Suppressor macrophage treated with lipopolysaccharide for 4 hours (primary cell): ENCODE measurements around the gene GSTT4.
"Not testable (repeated sequence)": the region's sequence is repeated elsewhere in the genome, so short reads cannot be mapped to it uniquely, and the experiment has no call there.

ENCODE experiments used
- DNase-seq: peaks from one replicate; pipeline ENCODE4 v3.0.0-alpha.2; 2020

The GSTT4 gene

GRCh38 chr22:23984430-23984829 is 20.8 kb downstream of the GSTT4 start:
- DNase-seq, result peak; percentile 55

- not testable (repeated sequence) for DNase-seq
These were observed 24.7 kb downstream of the GSTT4 start for GRCh38 chr22:23980567-23980966.

DNA sequence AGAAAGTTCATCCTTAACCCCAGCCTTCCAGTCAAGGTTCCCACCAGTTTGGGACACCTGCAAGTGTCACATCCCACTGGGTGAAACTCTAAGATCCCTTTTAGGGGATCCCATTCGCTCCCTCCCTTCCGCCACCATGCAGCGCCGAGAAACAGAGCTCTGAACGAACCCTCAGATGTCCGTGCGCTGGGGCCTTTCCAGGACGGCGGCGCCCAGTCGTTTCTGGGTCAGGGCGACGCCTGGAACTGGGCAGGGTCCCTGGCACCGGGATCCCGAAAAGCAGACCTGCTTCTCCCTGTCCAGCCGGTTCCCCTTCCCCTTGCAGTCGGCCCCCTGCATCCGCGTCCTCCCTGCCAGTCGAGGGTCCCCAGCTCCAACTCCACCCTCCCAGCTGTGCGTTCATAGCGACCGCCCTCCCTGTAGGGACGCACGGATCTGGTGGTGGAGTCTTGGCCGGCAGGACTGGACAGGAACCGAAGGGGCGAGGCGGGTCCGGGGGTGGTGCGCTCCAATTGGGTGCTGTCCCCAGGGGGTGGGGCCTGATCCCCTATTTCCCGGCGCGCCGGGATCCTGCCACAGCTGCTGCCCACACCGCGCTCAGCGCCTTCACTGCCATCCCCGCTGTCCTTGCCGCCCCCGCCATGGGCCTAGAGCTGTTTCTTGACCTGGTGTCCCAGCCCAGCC is 25.6 kb downstream of the GSTT4 start, which contains the start of gene GSTT2:
Gene GSTT2, plus strand, starts transcription at position 578 of the 684 bp plus-strand sequence.
- DNase-seq, result not testable (repeated sequence)

DNA sequence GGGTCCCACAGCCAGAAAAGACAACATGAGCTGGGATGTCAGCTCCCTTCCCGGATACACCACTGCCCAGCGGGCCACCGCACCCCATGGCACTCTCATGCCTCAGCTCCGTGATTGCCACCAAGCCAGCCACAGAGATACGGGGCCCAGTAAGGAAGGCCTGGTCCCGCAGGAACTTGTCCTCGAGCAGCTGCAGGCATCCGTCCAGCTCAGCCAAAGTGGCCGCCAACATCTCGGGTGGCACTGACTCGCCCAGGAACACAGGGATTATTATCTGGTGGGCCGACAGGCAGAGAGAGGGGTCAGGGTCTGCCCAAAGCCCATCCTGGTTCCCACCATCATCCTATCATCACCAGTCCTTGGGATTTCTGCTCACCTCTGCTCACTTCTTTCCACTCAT is 27.9 kb downstream of the GSTT4 start:
- DNase-seq, result not testable (repeated sequence)

GRCh38 chr22:23974836-23975352 is 30.4 kb downstream of the GSTT4 start:
- not testable (repeated sequence) for DNase-seq

- DNase-seq, result not testable (repeated sequence)
These were observed 30.9 kb downstream of the GSTT4 start, which contains the start of gene DDT for GRCh38 chr22:23974345-23974744. DDT (minus strand) TSS chr22:23974441; CDS start chr22:23974414, 27 bp downstream.

DNA sequence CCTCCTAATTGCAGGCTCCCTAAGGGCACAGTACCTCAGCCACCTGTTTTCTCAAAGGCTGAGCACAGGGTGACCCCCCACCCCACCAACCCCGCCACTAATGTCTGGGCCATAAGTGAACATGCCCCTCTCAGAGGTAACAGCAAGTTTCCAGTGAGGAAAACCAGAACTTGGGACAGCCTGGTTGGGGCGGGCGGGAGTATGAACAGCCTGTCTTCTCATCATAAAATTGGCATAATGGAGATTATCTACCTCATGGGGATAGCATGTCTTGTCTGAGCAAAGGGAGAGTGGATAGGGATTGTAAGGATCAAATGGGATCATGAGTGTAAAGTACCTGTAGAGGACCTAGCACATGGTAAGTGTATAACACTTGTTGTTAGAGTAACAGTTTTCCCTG is 33.3 kb downstream of the GSTT4 start:
- DNase-seq, result not testable (repeated sequence)

DNA sequence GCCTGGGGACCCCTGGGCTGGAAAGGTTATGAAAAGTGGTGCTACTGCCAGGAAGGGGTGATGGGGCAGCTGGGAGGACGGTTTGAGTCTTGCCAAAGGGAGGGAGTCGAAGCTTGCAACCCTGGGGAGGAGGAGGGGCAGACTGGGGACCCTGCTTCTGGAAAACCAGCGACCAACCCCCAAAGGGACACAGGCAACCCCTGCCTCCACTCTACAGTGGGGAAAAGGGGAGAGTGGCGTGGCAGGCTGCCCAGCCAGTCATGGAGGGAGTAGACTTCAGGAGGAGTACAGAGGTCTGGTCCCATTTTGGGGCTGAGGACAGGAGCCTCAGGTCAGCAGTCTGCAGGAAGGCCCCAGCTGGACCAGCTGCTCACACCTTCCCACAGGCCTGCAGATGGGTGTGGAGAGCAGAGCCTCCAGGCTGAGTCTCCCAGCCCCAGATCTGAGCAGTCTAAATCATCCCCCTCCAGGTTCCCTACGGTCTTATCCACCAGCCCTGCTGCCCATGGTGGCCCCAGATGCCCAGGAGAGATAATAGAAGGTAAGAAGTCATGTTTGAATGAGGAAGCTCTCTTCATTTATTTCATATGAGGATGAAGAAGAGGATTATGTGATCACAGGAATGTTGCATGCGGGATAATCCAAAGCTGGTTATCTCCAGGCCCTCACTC is 34.3 kb downstream of the GSTT4 start:
- no peak for DNase-seq

GRCh38 chr22:23970201-23970641 is 35.0 kb downstream of the GSTT4 start:
- DNase-seq, result no peak

GRCh38 chr22:23969071-23969470 is 36.2 kb downstream of the GSTT4 start:
- no peak for DNase-seq

GRCh38 chr22:23966568-23966967 is 38.7 kb downstream of the GSTT4 start, which contains the start of gene DDTL:
DDTL (plus strand) TSS chr22:23966888; CDS start chr22:23966915, 27 bp downstream.
- DNase-seq, result not testable (repeated sequence)

GRCh38 chr22:23966094-23966493 is 39.2 kb downstream of the GSTT4 start:
- not testable (repeated sequence) for DNase-seq

DNA sequence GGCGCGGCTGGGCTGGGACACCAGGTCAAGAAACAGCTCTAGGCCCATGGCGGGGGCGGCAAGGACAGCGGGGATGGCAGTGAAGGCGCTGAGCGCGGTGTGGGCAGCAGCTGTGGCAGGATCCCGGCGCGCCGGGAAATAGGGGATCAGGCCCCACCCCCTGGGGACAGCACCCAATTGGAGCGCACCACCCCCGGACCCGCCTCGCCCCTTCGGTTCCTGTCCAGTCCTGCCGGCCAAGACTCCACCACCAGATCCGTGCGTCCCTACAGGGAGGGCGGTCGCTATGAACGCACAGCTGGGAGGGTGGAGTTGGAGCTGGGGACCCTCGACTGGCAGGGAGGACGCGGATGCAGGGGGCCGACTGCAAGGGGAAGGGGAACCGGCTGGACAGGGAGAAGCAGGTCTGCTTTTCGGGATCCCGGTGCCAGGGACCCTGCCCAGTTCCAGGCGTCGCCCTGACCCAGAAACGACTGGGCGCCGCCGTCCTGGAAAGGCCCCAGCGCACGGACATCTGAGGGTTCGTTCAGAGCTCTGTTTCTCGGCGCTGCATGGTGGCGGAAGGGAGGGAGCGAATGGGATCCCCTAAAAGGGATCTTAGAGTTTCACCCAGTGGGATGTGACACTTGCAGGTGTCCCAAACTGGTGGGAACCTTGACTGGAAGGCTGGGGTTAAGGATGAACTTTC is 44.0 kb downstream of the GSTT4 start, which contains the start of gene GSTT2B:
Gene GSTT2B, minus strand, starts transcription at position 112 of the 688 bp plus-strand sequence. Its CDS starts 64 bp downstream, at position 48.
- not testable (repeated sequence) for DNase-seq

DNA sequence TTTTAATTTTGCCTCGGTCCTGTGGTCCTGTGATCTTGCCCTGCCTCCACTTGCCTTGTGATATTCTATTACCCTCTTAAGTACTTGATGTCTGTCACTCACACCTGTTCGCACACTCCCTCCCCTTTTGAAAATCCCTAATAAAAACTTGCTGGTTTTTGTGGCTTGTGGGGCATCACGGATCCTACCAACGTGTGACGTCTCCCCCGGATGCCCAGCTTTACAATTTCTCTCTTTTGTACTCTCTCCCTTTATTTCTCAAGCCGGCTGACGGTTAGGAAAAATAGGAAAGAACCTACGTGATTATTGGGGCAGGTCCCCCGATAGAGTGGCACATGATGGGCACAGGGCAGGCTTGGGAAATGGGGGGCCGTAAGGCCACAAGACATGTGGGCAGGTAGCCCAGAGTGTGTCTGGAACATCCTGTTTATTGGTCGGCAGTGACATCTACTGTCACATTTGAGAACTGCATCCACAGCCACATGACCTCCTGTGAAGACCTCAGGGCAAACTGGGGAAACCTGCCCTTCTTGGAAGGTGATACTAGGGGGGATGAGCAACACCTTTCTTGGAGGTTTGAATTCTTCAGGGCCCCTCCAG is 48.9 kb downstream of the GSTT4 start:
- DNase-seq, result peak; percentile 82

DNA sequence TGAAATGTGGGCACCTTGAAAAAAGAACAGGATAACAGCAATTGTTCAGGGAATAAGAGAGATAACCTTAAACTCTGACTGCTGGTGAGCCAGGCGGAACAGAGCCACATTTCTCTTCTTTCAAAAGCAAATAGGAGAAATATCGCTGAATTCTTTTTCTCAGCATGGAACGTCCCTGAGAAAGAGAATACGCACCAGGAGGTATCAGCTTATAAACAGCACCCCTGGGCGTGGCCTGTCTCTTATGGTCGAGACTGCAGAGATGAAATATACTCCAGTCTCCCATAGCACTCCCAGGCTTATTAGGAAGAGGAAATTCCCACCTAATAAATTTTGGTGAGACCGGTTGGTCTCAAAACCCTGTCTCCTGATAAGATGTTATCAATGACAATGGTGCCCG is 49.4 kb downstream of the GSTT4 start:
- DNase-seq, result not testable (repeated sequence)

- DNase-seq, result not testable (repeated sequence)
These were observed 50.3 kb downstream of the GSTT4 start for GRCh38 chr22:23954991-23955305.

DNA sequence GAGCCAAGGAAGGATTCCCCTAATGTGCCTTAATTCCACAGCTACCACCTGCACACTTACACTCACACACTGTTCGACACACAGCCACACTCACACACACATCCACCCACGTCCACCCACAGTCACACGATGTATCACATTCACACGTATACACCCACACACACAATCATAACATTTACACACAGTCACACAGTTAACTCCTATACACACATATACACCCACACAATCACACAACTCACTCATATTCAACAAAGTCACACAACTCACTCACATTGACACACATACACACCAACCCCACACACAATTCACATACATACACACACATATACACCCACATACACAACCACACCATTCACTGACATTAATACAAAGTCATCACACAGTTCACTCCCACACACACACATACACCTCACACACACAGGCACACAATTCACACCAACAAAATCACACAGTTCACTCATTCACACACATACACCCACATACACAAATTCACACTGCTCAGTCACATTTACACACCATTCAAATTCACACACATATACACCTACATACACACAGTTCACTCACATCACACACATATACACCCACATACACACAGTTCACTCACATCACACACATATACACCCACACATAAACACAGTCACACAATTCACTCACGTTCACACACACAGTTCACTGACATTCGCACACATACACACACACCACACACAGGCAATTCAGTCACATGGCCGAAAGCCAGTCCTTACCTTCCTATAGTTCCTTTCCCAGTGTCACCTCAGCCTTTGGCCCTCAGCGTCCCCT is 50.9 kb downstream of the GSTT4 start:
- not testable (repeated sequence) for DNase-seq

DNA sequence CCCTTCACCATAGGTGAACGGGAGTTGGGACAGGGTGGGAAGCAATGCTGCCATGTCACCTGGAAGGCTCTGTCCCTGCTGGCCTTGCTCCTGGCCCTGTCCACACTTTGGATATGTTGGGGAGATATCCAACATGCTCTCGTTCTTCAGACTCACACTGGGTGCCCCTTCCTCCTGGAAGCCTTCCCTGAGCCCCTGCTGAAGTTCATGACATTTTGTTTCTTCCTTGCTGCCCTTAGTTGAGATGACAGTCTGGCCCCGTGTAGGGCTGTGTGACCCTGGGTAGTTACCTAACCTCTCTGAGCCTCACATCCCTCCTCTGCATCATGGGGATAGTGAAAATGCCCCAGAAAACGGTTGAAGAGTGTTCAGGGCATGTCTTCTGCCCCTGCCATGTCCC is 51.8 kb downstream of the GSTT4 start:
- not testable (repeated sequence) for DNase-seq

DNA sequence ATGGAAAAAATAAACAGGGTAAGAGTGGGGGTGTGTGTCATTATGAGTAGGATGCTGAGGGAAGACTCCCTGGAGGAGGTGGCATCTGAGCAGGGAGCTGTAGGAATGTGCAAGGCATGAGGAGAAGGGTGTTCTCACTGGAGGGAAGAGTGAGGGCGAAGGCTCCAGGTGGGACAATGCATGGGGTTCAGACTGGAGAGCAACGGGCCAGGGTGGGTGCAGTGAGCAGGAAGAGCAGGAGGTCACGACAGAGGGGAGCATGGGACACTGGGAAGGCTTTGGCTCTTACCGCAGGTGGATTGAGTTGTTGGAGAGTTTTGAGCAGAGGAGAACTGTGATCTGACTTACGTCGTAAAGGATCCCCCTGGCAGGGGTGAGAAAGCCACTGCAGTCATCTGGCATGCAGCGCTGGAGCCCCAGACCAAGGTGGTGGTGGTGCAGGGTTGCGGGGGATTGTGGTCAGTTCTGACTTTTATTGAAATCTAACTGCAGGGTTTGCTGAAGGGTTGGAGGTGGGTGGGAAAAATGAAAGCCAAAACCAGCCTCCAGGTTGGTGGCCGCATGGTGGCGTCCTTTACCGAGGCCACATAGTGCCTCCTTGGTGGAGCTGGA is 52.4 kb downstream of the GSTT4 start:
- not testable (repeated sequence) for DNase-seq

GRCh38 chr22:23951383-23951782 is 53.9 kb downstream of the GSTT4 start:
- peak; percentile 6 for DNase-seq

- not testable (repeated sequence) for DNase-seq
These were observed 55.5 kb downstream of the GSTT4 start for GRCh38 chr22:23949764-23950163.
